GM18508 (cell line): ENCODE data around the gene HSFY1.
"Not testable (repeated sequence)": the region's sequence is repeated elsewhere in the genome, so short reads cannot be mapped to it uniquely, and the experiment has no call there.

Source experiments
- ATAC-seq: cut with Tn5 transposase; IDR thresholded peaks from one replicate; pipeline ENCODE4 v1.9.1; 2021; ENCODE audit warnings: moderate number of reproducible peaks; ENCODE audit not compliant: insufficient read depth, unreplicated experiment

Gene HSFY1, protein sequence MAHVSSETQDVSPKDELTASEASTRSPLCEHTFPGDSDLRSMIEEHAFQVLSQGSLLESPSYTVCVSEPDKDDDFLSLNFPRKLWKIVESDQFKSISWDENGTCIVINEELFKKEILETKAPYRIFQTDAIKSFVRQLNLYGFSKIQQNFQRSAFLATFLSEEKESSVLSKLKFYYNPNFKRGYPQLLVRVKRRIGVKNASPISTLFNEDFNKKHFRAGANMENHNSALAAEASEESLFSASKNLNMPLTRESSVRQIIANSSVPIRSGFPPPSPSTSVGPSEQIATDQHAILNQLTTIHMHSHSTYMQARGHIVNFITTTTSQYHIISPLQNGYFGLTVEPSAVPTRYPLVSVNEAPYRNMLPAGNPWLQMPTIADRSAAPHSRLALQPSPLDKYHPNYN

DNA sequence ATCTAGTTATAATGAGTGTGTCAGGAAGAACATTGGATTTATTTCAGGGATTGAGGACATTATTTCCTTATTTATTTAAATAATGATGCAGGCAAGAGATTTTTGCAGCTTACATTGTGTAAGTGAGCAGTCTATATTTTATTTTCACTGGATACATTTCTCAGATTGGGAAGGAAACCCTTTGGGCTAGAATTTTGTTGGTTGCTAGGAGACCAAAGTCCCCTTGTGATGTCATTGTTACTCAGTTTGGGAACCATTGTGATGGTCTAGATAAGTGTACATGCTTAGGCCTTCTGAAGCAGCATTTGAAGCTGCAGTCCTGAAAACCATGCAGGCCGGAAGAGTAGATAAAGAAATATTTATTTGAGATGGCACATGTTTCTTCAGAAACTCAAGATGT is at the start of gene HSFY1:
Gene HSFY1, plus strand, starts transcription at position 301 of the 400 bp plus-strand sequence. Its CDS starts 68 bp downstream, at position 369.
- ATAC-seq = not testable (repeated sequence)

GRCh38 chrY:18504266-18504665 is 42.3 kb upstream of the HSFY1 start:
- ATAC-seq = not testable (repeated sequence)

DNA sequence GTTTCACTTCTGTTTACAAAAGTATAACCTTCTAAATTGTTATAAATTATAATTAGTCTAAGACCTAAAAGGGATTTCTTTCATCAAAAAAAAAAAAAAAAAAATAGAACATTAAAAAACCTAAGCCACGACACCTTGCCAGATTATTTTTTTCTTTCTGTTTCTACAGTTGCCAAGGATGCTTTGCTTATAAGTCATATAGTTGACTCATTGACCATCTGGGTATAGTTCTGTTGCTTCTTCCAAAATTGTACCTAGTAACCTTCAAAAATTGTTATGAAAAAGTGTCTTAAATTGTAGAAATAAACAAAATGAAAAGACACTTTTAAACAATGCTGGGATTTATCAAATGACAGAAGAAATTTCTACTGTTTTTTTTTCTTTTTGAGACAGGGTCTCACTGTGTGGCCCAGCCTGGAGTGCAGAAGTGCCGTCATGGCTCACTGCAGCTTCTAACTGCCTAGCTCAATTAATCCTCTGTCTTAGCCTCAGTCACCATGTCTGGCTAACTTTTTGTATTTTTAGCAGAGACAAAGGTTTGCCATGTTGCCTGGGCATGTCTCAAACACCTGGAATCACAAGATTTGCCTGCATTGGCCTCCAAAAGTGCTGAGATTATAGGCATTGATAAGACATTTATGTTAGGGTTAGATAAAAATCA is 15.4 kb upstream of the HSFY1 start:
- ATAC-seq = not testable (repeated sequence)

GRCh38 chrY:18538952-18539351 is 7.6 kb upstream of the HSFY1 start:
- ATAC-seq = not testable (repeated sequence)

DNA sequence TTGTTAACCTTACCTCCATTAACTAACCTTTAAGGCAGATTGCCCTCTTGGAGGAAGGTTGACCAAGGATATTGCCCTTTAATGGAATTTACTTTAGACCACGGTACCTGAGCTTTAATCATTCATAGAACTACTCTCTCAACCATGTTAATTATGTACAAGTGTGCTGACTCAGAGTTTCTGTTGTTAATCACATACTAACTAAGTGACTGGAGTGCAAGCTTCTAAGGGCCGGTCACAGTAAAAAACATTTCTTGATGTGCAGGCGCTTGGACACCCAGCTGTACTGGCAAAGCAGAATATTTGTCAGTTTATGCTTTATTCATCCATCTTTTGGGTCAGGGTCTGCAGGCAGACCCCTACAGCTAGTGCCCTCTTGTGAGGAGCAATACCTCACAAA is 6.6 kb downstream of the HSFY1 start:
- not testable (repeated sequence) for ATAC-seq

DNA sequence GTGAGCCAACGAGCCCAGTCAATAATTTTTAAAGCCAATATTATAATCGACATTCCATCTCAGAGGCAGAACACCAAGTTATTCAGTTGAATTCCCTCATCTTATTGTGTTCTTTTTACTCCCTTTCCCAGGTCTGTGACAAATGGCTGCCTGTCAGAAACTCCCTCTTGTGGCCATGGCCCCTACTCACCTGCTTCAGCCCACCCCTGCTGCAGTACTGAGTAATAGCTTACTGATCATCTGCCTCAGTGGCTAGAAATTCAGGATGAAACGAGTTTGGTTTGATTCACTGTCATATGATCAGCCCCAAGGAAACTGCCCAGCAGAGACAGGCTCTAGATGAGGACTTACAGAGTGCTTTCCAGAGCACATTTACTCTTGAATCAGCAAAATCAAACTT is 19.4 kb downstream of the HSFY1 start:
- not testable (repeated sequence) for ATAC-seq
